HG03066 (cell line): ENCODE measurements around the gene NFATC3.
"Not testable (repeated sequence)": the region's sequence is repeated elsewhere in the genome, so short reads cannot be mapped to it uniquely, and the experiment has no call there.

ENCODE experiments used
- ATAC-seq: cut with Tn5 transposase; IDR thresholded peaks from one replicate; pipeline ENCODE4 v1.9.1; 2021; ENCODE audit warnings: low read depth; ENCODE audit not compliant: unreplicated experiment

NFATC3 gene

DNA sequence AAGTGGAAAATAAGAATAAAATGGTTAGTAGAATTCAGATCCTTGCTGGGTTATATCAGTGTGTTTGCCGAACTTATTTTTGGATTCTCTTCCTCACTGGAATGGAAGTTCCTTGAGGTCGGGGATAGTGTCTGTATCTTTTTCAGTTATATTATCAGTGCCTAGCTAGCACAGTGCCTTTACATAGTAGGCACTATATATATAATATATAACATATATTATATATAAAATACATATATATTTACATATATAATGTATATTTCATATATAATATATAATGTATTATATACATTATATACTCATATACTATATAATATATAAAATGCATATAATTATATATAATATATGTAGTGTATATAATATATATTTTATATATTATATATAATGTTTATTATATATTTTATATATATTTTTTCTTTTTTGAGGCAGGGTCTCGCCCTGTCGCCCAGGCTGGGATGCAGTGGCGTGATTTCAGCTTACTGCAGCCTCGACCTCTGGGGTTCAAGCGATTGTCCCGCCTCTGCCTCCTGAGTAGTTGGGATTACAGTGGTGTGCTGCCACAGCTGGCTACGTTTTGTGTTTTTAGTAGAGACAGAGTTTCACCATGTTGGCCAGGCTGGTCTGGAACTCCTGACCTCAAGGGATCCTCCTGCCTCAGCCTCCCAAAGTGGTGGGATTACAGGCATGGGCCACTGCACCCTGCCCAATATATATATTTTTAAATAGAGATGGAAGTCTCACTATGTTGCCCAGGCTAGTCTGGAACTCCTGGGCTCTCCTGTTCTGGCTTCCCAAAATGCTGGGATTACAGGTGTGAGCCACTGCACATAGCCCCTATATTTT is 3.2 kb downstream of the NFATC3 start:
- ATAC-seq = no peak

DNA sequence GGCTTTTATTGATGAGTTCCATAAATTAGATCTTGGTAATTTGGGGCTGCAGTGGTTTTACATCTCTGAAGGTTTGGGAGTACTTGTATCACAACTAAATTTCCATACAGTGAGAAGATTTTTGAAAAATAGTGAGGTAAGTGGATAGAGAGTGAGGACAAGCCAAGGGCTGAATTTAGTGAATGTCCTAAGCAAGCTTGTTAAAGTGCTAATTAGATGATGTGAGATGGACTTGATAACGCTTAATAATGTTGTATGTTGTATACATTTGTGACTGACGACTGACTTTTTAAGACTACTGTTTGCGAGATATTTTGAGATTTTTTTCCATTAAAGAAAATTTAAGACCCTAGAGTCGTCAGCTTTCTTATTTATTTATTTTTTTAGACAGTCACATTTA is 3.9 kb downstream of the NFATC3 start:
- no peak for ATAC-seq

DNA sequence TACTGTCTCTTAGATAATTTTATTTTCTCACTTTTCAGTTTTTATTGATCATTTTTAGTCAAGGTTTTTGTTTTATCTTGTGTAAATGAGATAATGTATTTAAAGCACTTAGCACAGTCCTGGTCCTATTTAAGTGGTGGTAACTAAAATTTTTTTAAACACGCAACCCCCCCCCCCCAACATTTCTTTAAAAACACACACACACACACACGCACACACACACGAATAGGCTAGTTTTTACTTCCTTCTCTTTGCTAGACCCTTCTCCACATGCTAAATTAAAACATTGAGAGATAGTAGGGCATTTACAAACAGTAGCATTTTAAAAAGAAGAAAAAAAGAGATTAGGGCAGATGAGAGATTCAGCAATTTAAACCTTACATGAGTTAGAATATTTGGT is 5.0 kb downstream of the NFATC3 start:
- ATAC-seq = no peak

DNA sequence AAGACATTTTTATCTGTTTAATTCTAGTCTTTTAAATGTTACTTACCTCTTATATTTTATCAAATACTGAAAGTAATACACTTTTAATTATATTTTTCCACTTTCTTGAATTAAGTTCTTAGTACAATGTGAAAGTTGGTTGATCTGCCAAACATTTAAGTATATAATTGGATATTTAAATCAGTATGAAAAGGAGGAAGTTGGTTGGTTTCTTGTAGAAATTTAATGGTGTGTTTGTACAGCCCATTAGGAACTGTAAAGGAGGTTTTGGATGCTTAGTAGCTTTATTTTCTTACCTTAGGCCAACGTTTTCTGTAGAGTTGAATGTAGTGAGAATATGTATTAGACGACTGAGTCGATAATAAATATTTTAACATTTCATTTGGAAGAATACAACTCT is 5.4 kb downstream of the NFATC3 start:
- ATAC-seq = no peak

DNA sequence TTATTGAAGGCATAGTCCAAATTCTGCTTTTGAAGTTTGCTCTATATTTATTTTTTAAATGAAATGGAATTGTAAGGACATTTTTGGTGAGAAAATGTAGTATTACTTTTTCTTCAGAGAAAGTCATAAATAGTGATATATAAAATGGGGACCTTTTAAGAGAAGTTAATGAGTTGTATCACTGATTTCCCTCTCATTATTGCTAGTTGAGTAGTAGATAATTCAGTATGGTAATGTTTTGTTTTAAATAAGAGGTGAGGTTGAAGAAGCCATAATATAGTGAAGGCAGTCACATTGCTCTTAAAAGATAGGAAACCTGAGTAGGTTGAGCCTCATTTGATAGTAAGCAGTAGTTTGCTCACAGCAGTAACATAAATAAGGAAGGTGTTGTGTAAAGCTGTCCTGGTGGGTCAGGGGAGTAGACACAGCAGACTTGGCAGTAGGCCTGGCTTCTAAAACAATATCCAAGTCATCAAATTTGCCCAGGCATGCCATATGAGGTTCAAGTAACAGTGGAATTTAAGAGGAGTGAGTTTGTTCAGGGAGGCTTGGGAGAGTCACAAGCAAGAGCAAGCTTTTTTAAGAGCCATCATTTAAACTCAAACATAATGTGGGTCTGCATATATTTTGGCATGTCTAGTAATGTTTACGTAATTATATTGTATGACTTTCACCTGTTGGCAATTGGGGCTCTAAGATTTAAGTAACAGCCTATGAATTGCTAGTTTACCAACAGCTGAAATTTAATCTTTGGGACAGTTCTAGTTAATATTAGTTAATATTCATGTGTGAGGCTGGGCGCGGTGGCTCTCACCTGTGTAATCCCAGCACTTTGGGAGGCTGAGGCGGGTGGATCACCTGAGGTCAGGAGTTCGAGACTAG is 6.5 kb downstream of the NFATC3 start:
- ATAC-seq = no peak

DNA sequence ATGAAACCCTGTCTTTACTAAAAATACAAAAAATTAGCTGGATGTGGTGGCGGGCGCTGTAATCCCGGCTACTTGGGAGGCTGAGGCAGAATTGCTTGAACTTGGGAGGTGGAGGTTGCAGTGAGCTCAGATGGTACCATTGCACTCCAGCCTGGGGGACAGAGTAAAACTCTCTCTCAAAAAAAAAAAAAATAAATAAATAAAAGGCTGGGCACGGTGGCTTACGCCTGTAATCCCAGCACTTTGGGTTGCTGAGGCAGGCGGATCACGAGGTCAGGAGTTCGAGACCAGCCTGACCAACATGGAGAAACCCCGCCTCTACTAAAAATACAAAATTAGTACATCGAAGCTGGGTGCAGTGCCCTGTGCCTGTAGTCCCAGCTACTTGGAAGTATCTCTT is 7.1 kb downstream of the NFATC3 start:
- not testable (repeated sequence) for ATAC-seq

DNA sequence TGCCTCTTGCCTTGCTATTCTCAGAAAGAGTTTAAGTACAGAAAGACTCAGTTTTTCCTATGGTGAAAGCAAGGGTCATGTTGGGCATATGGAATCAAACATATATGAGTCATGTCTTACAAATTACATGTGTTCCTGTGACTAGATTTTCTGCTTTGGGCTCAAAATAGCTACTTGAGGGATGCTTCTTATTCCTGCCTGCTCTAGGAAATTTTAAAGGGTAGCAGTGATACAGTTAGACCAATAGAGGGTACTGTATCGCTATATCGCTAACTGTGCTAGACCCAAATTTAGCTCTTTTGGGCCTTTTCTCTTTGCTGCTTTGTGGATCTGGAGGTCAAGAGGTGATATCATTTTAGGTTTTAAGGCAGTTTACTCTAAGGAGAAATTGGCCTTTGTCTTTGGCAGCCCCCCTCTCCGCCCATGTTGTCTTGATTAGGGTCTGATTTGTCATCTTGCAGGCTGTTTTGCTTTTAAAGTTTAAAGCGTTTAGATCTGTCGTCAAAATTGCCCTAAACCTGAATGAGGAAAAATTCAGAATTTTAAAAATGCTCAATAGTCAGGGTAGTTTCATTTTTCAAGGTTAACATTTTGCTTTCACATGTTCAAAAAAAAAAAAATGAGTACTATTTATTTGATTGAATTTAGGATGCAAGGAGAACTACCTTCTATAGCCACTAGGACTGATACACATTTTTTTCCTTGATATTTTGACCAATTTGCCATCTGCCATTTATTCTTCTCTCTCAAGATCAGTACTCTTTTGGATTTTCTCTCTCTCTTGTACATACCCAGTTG is 8.8 kb downstream of the NFATC3 start:
- no peak for ATAC-seq

DNA sequence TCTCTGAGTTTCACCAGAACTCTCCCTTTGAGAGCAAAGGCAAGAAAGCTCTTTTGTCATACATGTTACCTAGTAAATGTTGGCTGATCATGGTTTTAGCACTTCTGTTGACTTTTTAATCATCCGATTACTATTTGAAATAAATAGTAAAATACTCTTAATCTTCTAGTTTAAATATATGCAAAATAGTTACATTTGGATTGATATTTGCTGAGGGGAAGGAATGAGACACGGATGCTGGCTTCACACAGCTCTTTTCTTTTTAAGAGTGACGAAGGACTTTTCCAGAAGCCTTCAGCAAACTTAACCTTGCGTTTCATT is 9.4 kb downstream of the NFATC3 start:
- ATAC-seq = no peak

DNA sequence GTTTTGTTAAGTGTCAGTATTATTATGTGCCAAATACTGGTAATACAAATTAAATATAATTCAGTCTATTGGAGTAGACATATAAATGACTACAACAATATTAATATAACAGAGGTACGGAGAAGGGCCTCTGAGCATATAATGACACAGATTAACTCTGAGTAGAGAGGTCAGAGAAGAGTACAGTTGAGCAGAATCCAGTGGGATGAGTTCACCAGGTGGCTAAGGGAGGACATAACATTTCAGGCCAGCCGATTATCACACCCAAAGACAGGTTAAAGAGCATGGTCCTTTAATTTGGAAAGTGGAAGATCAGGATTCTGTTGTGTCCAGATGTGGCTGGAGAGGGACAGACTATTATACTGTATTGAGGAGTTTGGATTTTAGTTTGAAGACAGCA is 11.3 kb downstream of the NFATC3 start:
- no peak for ATAC-seq

DNA sequence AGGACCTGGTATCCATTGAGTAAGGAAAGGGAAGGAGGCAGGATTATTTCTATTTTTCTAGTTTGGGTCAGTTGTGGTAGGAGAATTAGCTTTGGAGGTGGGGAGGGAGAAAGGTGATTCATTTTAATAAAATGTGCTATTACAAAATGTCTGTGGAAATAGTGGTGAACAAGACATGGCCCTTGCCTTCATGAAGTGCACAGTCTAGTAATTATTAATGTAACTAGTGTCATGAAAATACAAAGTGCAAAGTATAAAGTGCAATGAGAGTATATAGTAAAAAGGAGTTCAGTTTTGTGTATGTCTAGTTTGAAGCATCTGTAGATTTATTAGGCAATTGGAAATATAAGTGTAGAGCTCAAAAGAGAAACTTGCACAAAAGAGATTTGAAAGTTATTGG is 11.9 kb downstream of the NFATC3 start:
- no peak for ATAC-seq

DNA sequence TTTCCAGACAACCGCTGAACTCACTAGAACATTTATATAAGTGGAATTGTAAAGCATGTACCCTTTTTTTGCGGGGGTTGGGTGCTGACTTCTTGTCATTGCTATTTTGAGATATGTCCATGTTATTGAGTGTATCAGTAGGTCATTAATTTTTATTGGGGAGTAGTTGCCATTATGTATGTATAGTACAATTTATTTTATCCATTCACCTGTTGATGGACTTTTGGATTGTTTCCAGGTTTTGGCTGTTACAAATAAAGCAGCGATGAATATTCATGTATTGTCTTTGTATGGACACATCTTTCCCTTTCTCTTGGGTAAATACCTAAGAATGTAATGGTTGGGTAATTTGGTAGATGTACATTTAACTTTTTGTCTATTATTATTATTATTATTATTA is 12.7 kb downstream of the NFATC3 start:
- no peak for ATAC-seq

DNA sequence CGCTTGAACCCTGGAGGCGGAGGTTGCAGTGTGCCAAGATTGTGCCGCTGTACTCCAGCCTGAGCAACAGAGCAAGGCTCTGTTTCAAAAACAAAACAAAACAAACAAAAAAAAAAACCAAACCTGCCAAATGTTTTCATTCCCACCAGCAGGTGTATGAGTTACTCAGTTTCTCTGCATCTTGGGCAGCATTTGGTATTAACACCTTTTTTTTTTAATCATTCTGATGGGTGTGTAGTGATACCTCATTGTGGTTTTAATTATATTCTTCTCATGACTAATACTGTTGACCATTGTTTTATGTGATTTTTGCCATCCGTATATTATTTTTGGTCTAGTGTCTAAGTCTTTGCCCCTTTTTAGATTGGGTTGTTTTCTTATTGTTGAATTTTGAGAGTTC is 15.3 kb downstream of the NFATC3 start:
- no peak for ATAC-seq

DNA sequence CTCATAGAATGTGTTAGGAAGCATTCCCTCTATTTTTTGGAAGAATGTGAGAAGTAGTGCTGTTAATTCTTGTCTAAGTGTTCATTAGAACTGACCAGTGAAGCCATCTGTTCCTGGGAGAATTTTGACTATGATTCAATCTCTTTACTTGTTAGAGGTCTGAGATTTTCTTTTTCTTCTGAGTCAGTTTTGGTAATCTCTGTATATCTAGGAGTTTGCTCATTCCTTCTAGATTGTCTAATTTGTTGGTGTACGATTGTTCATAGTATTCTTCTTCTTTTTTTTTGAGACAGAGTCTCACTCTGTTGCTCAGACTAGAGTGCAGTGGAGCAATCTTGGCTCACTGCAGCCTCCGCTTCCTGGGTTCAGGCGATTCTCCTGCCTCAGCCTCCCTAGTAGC is 20.4 kb downstream of the NFATC3 start:
- no peak for ATAC-seq

DNA sequence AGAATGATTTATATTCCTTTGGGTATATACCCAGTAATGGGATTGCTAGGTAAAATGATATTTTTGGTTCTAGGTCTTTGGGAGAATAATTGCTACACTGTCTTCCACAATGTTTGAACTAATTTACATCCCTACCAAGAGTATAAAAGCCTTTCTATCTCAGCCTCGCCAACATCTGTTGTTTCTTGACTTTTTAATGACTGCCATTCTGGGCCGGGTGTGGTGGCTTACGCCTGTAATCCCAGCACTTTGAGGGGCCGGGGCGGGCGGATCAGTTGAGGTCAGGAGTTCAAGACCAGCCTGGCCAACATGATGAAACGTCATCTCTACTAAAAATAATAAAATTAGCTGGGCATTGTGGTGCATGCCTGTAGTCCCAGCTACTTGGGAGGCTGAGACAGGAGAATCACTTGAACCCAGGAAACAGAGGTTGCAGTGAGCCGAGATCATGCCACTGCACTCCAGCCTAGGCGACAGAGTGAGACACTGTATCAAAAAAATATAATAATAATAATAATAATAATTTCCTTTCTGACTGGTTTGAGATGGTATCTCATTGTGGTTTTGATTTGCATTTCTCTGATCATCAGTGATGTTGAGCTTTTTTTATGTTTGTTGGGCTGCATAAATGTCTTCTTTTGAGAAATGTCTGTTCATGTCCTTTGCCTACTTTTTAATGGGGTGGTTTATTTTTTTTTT is 22.2 kb downstream of the NFATC3 start:
- not testable (repeated sequence) for ATAC-seq

DNA sequence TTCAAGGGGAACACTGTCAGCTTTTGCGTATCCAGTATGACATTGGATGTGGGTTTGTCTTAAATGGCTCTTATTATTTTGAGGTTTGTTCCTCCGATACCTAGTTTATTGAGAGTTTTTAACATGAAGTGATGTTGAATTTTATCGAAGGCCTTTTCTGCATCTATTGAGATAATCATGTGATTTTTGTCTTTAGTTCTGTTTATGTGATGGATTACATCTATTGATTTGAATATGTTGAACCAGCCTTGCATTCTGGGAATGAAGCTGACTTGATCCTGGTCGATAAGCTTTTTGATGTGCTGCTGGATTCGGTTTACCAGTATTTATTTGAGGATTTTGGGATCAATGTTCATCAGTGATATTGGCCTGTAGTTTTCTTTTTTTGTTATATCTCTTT is 24.0 kb downstream of the NFATC3 start:
- ATAC-seq = not testable (repeated sequence)

DNA sequence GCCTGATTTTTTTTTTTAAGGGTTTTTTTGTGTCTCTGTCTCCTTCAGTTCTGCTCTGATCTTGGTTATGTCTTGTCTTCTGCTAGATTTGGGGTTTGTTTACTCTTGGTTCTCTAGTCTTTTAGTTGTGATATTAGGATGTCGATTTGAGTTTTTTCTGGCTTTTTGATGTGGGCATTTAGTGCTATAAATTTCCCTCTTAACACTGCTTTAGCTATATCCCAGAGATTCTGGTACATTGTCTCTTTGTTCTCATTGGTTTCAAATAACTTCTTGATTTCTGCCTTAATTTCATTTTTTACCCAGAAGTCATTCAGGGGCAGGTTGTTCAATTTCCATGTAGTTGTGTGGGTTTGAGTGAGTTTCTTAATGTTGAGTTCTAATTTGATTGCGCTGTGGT is 25.4 kb downstream of the NFATC3 start:
- not testable (repeated sequence) for ATAC-seq

DNA sequence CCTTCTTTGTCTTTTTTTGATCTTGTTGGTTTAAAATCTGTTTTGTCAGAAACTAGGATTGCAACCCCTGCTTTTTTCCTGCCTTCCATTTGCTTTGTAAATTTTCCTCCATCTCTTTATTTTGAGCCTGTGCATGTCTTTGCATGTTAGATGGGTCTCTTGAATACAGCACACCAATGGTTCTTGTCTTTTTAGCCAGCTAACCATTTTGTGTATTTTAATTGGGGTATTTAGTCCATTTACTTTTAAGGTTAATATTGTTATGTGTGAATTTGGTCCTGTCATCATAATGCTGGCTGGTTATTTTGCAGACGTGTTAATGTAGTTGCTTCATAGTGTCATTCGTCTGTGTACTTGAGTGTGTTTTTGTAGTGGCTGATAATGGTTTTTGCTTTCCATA is 26.2 kb downstream of the NFATC3 start:
- ATAC-seq = no peak

DNA sequence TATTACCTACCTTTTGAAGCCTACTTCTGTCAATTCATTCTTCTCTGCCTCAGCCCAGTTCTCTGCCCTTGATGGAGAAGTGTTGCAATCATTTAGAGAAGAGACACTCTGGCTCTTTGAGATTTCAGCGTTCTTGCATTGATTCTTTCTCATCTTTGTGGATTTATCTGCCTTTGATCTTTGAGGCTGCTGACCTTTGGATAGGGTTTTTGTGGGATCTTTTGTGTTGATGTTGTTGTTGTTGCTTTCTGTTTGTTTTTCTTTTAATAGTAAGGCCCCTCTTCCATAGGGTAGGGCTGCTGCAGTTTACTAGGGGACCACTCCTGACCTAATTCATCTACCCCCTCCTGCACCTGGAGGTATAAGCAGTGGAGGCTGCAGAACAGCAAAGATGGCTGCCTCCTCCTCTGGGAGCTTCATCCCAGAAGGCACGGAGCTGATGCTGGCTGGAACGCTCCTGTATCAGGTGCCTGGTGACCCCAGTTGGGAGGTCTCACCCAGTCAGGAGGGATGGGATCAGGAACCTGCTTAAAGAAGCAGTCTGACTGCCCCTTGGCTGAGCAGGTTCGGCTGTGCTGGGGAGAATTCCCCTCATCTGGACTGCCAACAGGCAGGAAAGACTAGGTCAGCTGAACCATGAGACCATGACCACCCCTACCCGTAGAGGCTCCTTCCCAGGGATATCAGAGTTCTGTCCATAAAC is 28.0 kb downstream of the NFATC3 start:
- no peak for ATAC-seq

DNA sequence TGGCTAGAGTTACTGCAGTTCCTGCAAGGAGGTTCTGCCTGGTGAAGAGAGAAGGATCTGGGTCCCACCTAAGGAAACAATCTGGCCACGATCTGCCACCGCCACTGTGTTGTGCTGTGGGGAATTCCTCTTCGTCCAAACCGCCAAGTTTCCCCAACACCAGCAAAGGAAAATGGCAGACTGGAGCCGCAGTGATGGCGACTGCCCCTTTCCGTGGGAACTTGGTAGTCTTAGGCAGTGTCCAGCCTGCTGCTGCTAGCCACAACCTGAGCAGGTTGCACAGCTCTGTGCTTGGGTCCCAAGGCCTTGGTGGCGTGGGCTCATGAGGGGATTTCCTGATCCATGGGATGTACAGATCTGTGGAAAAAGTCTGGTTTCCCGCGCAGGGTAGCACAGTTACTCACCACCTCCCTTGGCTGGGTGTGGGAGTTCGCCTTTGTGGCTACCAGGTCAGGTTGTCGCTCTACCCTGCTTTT is 28.6 kb downstream of the NFATC3 start:
- ATAC-seq = no peak

DNA sequence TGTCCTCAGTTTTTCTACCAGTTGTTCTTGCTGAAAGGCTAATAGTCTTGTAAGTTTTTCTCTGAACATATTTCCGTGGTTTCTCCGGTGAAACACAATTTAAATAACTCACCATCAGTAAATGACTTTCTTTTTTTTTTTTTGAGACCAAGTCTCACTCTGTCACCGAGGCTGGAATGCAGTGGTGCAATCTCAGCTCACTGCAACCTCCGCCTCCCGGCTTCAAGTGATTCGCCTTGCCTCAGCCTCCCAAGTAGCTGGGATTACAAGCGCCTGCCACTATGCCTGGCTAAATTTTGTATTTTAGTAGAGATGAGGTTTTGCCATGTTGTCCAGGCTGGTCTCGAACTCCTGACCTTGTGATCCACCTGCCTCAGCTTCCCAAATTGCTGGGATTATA is 29.8 kb downstream of the NFATC3 start:
- not testable (repeated sequence) for ATAC-seq
